Renal cortical epithelial cell (primary cell): ENCODE measurements around the gene LSM14B. TPM values are rescaled to one million over a fixed set of nuclear protein-coding genes. Genes with fewer than 3 reads are reported as not detected.

Experiments used
- DNase-seq: peaks from one replicate; pipeline ENCODE4 v3.0.0-alpha.2; 2011; ENCODE audit warnings: low read depth
- total RNA-seq: library from RNA; depleted of rRNA; stranded (reverse); fragments of >200 nt; gene quantifications from 2 replicates; pipeline ENCODE4 v1.2.3, GENCODE V29; 2014

LSM14B gene
- total RNA-seq, 1 donor from 2014 or later = 34.7 TPM

- DNase-seq = no peak
Observed at GRCh38 chr20:62183426-62184142, 61.3 kb downstream of the LSM14B start.

Other genes starting within 250 kb of the LSM14B start
- 3.3 and 19.9 TPM in 2 replicates for gene TAF4, start 56.6 kb upstream of the LSM14B start, total RNA-seq
- 356 and 449 TPM in 2 replicates for gene PSMA7, start 20.9 kb downstream of the LSM14B start, total RNA-seq
- gene SS18L1, start 21.3 kb downstream of the LSM14B start, total RNA-seq = 10.2 and 21.8 TPM in 2 replicates
- 21.7 and 25.2 TPM in 2 replicates for gene MTG2, start 60.6 kb downstream of the LSM14B start, total RNA-seq
- gene HRH3, start 97.8 kb downstream of the LSM14B start, total RNA-seq = not detected in 2 replicates
- gene OSBPL2, start 116.0 kb downstream of the LSM14B start, total RNA-seq = 41.9 and 42.7 TPM in 2 replicates
- 85.2 and 144 TPM in 2 replicates for gene ADRM1, start 180.5 kb downstream of the LSM14B start, total RNA-seq
- gene LAMA5, start 244.8 kb downstream of the LSM14B start, total RNA-seq = 58.5 and 299 TPM in 2 replicates